Stomach (tissue), 4 donors: Measurements from ENCODE around the gene RHD.

ENCODE experiments used
- EP300 ChIP-seq: sonication (generic); formaldehyde crosslinking; IDR thresholded peaks from one replicate; pipeline ENCODE4 v1.6.1; 2017; ENCODE audit warnings: antibody characterized with exemption
- POLR2A ChIP-seq, 4 donors: fragments of 450-650 bp; IDR thresholded peaks; one replicate each; pipeline ENCODE4 v1.6.1; 2016; ENCODE audit warnings: antibody characterized with exemption in 4 of 4, control low read depth in 2 of 4, mild to moderate bottlenecking in 1 of 4, moderate library complexity in 1 of 4
- POLR2AphosphoS5 ChIP-seq, 3 donors: sonication (generic); formaldehyde crosslinking; IDR thresholded peaks; one replicate each; pipeline ENCODE4 v1.6.1; 2016; ENCODE audit warnings: antibody characterized with exemption in 3 of 3
- TF ChIP-seq, protein P1 (sequence below), 7 experiments: fragments of 450-650 bp in 4 of 7; fragments of 200-600 bp in 3 of 7; sonication (generic) in 3 of 7; IDR thresholded peaks; one replicate each; pipeline ENCODE4 v1.5.1; 2016 to 2019; ENCODE audit warnings: antibody characterized with exemption in 7 of 7, control low read depth in 2 of 7, mild to moderate bottlenecking in 1 of 7

DNA sequence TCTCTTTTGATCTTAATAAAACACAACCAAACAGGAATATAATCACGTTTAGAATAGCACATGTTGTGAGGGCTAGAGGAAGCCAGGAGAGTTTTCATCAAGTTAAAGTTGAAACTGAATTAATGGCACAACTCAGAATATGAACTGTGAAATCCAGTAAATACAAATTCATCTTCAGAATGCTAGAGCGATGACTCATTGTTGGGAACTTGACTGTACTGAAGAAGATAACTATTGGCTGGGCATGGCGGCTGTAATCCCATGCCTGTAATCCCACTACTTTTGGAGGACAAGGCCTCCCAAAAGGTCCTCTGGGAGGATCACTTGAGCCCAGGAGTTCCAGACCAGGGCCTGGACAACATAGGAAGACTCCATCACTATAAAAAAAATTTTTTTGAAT, 48.8 kb upstream of the RHD start:
- TF ChIP-seq, protein P1, sequence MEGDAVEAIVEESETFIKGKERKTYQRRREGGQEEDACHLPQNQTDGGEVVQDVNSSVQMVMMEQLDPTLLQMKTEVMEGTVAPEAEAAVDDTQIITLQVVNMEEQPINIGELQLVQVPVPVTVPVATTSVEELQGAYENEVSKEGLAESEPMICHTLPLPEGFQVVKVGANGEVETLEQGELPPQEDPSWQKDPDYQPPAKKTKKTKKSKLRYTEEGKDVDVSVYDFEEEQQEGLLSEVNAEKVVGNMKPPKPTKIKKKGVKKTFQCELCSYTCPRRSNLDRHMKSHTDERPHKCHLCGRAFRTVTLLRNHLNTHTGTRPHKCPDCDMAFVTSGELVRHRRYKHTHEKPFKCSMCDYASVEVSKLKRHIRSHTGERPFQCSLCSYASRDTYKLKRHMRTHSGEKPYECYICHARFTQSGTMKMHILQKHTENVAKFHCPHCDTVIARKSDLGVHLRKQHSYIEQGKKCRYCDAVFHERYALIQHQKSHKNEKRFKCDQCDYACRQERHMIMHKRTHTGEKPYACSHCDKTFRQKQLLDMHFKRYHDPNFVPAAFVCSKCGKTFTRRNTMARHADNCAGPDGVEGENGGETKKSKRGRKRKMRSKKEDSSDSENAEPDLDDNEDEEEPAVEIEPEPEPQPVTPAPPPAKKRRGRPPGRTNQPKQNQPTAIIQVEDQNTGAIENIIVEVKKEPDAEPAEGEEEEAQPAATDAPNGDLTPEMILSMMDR (IDR thresholded peaks at IDR 0.05) = no peak
- no peak for TF ChIP-seq EP300
- TF ChIP-seq POLR2A (IDR thresholded peaks at IDR 0.05) = no peak
- TF ChIP-seq POLR2AphosphoS5 (IDR thresholded peaks at IDR 0.05) = no peak
